Keratinocyte (primary cell): Measurements from ENCODE around the gene TSHR. TPM values are rescaled to one million over a fixed set of nuclear protein-coding genes. Genes with fewer than 3 reads are reported as not detected.

ENCODE experiments used
- DNase-seq: peaks from one replicate; pipeline ENCODE4 v3.0.0-alpha.2; 2011; ENCODE audit warnings: low read depth, missing footprints, low spot score
- FAIRE-seq: peaks from 2 replicates; lab custom pipeline; 2011; peaks lifted over from hg19 to GRCh38; lab: Jason Lieb, UNC
- H2AFZ ChIP-seq: 2 replicates; pipeline ENCODE4 v1.6.0; 2012; ENCODE audit warnings: low read length, control low read depth, inconsistent platforms; ENCODE audit not compliant: control insufficient read depth
- H3K27ac ChIP-seq: 2 replicates; pipeline ENCODE4 v1.5.1; 2011; ENCODE audit warnings: low read length; ENCODE audit not compliant: control insufficient read depth, insufficient read depth
- H3K27me3 ChIP-seq: 3 replicates; pipeline ENCODE4 v1.6.0; 2011; ENCODE audit warnings: low read length; ENCODE audit not compliant: control insufficient read depth, insufficient read depth; ENCODE audit errors: extremely low read depth
- H3K36me3 ChIP-seq, 2 experiments: 2 replicates in 1 of 2; 3 replicates in 1 of 2; pipeline ENCODE4 v1.5.1; 2011; ENCODE audit warnings: low read length in 2 of 2, mild to moderate bottlenecking in 1 of 2; ENCODE audit not compliant: control insufficient read depth in 2 of 2, insufficient read depth in 2 of 2; ENCODE audit errors: extremely low read depth in 1 of 2
- H3K4me1 ChIP-seq: 3 replicates; pipeline ENCODE4 v1.5.1; 2011; ENCODE audit warnings: low read length; ENCODE audit not compliant: control insufficient read depth, insufficient read depth; ENCODE audit errors: extremely low read depth
- H3K4me2 ChIP-seq: 3 replicates; pipeline ENCODE4 v1.6.0; 2011; ENCODE audit warnings: low read depth, low read length; ENCODE audit not compliant: control insufficient read depth, insufficient read depth; ENCODE audit errors: extremely low read depth
- H3K4me3 ChIP-seq, 3 experiments: fragments of 200-600 bp in 1 of 3; sonication (generic) in 1 of 3; 2 replicates in 2 of 3; 3 replicates in 1 of 3; pipeline ENCODE4 v1.5.1; 2011 to 2016; ENCODE audit warnings: low read length in 3 of 3, mild to moderate bottlenecking in 3 of 3, control low read depth in 2 of 3, inconsistent platforms in 1 of 3, low read depth in 1 of 3, mixed read lengths in 1 of 3, mixed run types in 1 of 3, moderate library complexity in 1 of 3; ENCODE audit not compliant: control insufficient read depth in 2 of 3, insufficient read depth in 2 of 3; ENCODE audit errors: extremely low read depth in 1 of 3
- H3K79me2 ChIP-seq: 2 replicates; pipeline ENCODE4 v1.6.0; 2012; ENCODE audit warnings: low read length; ENCODE audit not compliant: control insufficient read depth, insufficient read depth
- H3K9ac ChIP-seq: 3 replicates; pipeline ENCODE4 v1.6.0; 2011; ENCODE audit warnings: low read length; ENCODE audit not compliant: control insufficient read depth, insufficient read depth; ENCODE audit errors: extremely low read depth
- H3K9me1 ChIP-seq: 3 replicates; pipeline ENCODE4 v1.6.0; 2011; ENCODE audit warnings: low read length; ENCODE audit not compliant: control insufficient read depth, insufficient read depth; ENCODE audit errors: extremely low read depth
- H3K9me3 ChIP-seq: 2 replicates; pipeline ENCODE4 v1.5.1; 2012; ENCODE audit warnings: low read depth, low read length; ENCODE audit not compliant: control insufficient read depth
- H4K20me1 ChIP-seq: 3 replicates; pipeline ENCODE4 v1.6.0; 2011; ENCODE audit warnings: low read length; ENCODE audit not compliant: control insufficient read depth, insufficient read depth; ENCODE audit errors: extremely low read depth
- CTCF ChIP-seq, 3 experiments: IDR thresholded peaks in 1 of 3; conservative IDR thresholded peaks in 1 of 3; optimal IDR thresholded peaks in 1 of 3; 2 replicates in 2 of 3; 3 replicates in 1 of 3; pipeline versions ENCODE3 to v1.5.1; 2011; ENCODE audit warnings: low read length in 3 of 3, mild to moderate bottlenecking in 3 of 3, moderate library complexity in 2 of 3, control low read depth in 1 of 3, inconsistent platforms in 1 of 3; ENCODE audit not compliant: insufficient read depth in 2 of 3; ENCODE audit errors: extremely low read depth in 1 of 3
- EZH2 ChIP-seq: IDR thresholded peaks from one replicate; pipeline ENCODE4 v1.6.1; 2012; ENCODE audit warnings: inconsistent platforms, mild to moderate bottlenecking, low read length, moderate library complexity
- dilution Hi-C: fragments of 300-500 bp; cut with MboI; formaldehyde crosslinking; loops from one replicate; pipeline ENCODE4 v1.7.0; 2020; ENCODE audit warnings: low sequenced_read_pairs; ENCODE audit not compliant: extremely low pct_ligation_motif_present
- polyA plus RNA-seq, 5 experiments: library from polyadenylated mRNA; depleted of rRNA in 3 of 5; stranded (reverse) in 3 of 5; stranded (forward) in 1 of 5; unstranded in 1 of 5; fragments of >200 nt; gene quantifications; 1 replicate in 1 of 5; 2 replicates in 3 of 5; 3 replicates in 1 of 5; pipeline versions ENCODE4 v1.2.1 to v1.2.3, GENCODE V29; 2011 to 2012; ENCODE audit warnings: missing spikeins in 2 of 5, low read depth in 1 of 5, low replicate concordance in 1 of 5

Gene TSHR
- polyA plus RNA-seq, 1 donor (not counting 4 experiments of a cell fraction or from before 2014, with no cell fraction given): 0.03 TPM

- FAIRE-seq: peak; percentile 62
- dilution Hi-C loops: no loop called here
Measured at GRCh38 chr14:80996049-80996901, 40.9 kb downstream of the TSHR start.

GRCh38 chr14:81001447-81001846, 46.0 kb downstream of the TSHR start:
- Histone ChIP-seq H2AFZ (no peak overlapping the region), H3K36me3 (no peaks in the 10 kb centered on the region), H3K4me2 (no peak overlapping the region), H3K4me3 (no peak overlapping the region), H4K20me1 (no peaks in the 10 kb centered on the region), H3K79me2 (no peaks in the 10 kb centered on the region), H3K27me3 (peaks cover 5% of the 10 kb centered on the region), H3K9ac (no peak overlapping the region), H3K9me1 (no peaks in the 10 kb centered on the region), H3K9me3 (no peaks in the 10 kb centered on the region), H3K4me1 (no peaks in the 10 kb centered on the region), H3K27ac (no peak overlapping the region)
- FAIRE-seq: no peak
- no peak for DNase-seq
- dilution Hi-C loops: no loop called here
- TF ChIP-seq CTCF (optimal IDR thresholded peaks at IDR 0.05 in 1 of 3, IDR thresholded peaks at IDR 0.05 in 1 of 3, conservative IDR thresholded peaks at IDR 0.05 in 1 of 3; ENCODE audit: extremely low read depth in 1 of 3, insufficient read depth in 2 of 3, low read length in 3 of 3) (no peak), EZH2 (no peak)

More at GRCh38 chr14:80996049-80996901, 40.9 kb downstream of the TSHR start:
- H3K27me3 ChIP-seq: peaks cover 6% of the 10 kb centered on the region
- H3K9ac ChIP-seq: no peak overlapping the region
- DNase-seq: peak; percentile 30
- no peaks in the 10 kb centered on the region for H3K9me3 ChIP-seq
- H4K20me1 ChIP-seq: no peaks in the 10 kb centered on the region
- H3K9me1 ChIP-seq: no peaks in the 10 kb centered on the region
- H2AFZ ChIP-seq: peak overlapping the region; percentile 27
- peak overlapping the region; percentile 35 for H3K4me2 ChIP-seq
- H3K79me2 ChIP-seq: no peaks in the 10 kb centered on the region
- no peaks in the 10 kb centered on the region for H3K4me1 ChIP-seq
- H3K36me3 ChIP-seq: no peaks in the 10 kb centered on the region
- no peak overlapping the region for H3K4me3 ChIP-seq
- H3K27ac ChIP-seq: no peak overlapping the region
- TF ChIP-seq EZH2 (no peak), CTCF (optimal IDR thresholded peaks at IDR 0.05 in 1 of 3, IDR thresholded peaks at IDR 0.05 in 1 of 3, conservative IDR thresholded peaks at IDR 0.05 in 1 of 3; ENCODE audit: extremely low read depth in 1 of 3, insufficient read depth in 2 of 3, low read length in 3 of 3) (peak; percentile 56 to 62 (median 56))
